Articular chondrocyte of knee joint (primary cell): ENCODE measurements around the gene LSR. TPM values are rescaled to one million over a fixed set of nuclear protein-coding genes. Genes with fewer than 3 reads are reported as not detected.

Experiments used
- total RNA-seq: library from RNA; depleted of rRNA; stranded (reverse); fragments of >200 nt; gene quantifications from 2 replicates; pipeline ENCODE4 v1.2.3, GENCODE V29; 2012

LSR gene, protein sequence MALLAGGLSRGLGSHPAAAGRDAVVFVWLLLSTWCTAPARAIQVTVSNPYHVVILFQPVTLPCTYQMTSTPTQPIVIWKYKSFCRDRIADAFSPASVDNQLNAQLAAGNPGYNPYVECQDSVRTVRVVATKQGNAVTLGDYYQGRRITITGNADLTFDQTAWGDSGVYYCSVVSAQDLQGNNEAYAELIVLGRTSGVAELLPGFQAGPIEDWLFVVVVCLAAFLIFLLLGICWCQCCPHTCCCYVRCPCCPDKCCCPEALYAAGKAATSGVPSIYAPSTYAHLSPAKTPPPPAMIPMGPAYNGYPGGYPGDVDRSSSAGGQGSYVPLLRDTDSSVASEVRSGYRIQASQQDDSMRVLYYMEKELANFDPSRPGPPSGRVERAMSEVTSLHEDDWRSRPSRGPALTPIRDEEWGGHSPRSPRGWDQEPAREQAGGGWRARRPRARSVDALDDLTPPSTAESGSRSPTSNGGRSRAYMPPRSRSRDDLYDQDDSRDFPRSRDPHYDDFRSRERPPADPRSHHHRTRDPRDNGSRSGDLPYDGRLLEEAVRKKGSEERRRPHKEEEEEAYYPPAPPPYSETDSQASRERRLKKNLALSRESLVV
- total RNA-seq = 0.11 and 0.13 TPM in 2 replicates

DNA sequence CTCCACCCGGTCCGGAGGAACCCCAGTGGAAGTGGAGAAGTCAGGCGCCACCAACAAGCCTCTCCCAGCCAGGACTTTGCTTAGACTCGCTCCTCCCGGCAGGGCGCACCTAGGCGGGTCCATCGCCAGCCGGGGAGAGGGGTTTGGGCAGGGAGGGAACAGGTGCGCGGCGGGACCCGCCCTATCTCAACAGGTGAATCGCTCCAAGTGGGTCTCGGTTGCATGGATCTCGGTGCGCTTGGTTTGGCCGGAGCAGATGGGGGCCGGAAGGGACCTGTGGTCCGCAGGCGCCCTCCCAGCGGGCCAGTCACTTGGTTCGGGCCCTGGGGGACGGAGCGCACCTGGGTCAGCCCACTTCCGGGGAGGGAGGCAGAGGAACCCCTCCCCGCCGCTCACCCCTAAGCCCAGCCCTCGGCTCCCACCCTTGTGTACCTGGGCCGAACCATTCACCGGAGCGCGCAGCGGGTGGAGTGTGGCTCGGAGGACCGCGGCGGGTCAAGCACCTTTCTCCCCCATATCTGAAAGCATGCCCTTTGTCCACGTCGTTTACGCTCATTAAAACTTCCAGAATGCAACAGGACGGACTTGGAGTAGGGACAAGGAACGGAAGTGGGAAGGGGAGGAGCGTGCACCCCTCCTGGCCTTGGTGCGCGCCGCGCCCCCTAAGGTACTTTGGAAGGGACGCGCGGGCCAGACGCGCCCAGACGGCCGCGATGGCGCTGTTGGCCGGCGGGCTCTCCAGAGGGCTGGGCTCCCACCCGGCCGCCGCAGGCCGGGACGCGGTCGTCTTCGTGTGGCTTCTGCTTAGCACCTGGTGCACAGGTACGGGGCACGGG lies at the start of gene LSR:
LSR (plus strand) TSS at position 693 of the 836 bp plus-strand sequence; CDS start at position 714, 21 bp downstream.

DNA sequence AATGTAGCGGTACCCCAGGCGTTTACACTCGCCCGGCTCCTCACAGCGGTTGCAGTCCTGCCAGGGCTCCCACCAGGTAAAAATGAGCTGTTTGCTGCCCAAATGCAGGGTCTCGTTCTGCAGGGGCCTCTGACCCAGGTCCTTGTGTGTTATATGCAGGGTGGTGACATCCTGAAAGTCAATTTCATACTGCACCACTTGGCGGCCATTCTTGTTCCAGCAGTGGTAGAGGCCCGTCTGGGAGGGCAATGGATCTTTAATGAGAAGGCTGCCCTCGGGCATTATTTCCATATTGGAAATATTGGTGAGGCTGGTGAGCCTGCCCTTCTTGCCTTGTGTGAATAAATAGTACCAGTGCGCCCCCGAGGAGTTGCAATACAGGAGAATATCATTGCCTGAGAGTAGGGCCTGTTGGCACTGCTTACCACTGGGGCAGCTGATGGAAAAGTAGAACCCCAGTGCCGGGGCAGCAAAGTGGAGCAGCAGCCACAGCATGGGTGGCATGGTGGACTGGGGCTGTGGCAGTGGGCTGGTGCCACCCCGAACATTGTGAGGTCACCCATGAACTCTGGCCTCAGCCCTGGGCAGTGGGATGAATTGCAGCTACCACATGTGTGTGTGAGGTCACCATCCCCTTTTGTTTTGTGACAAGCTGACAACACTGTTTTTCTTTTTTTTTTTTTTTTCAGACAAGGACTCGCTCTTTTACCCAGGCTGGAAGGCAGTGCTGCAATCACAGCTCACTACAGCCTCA lies 20.4 kb upstream of the LSR start, which contains the start of gene FAM187B:
FAM187B (minus strand) TSS at position 563 of the 754 bp plus-strand sequence; CDS start at position 504, 59 bp downstream.

DNA sequence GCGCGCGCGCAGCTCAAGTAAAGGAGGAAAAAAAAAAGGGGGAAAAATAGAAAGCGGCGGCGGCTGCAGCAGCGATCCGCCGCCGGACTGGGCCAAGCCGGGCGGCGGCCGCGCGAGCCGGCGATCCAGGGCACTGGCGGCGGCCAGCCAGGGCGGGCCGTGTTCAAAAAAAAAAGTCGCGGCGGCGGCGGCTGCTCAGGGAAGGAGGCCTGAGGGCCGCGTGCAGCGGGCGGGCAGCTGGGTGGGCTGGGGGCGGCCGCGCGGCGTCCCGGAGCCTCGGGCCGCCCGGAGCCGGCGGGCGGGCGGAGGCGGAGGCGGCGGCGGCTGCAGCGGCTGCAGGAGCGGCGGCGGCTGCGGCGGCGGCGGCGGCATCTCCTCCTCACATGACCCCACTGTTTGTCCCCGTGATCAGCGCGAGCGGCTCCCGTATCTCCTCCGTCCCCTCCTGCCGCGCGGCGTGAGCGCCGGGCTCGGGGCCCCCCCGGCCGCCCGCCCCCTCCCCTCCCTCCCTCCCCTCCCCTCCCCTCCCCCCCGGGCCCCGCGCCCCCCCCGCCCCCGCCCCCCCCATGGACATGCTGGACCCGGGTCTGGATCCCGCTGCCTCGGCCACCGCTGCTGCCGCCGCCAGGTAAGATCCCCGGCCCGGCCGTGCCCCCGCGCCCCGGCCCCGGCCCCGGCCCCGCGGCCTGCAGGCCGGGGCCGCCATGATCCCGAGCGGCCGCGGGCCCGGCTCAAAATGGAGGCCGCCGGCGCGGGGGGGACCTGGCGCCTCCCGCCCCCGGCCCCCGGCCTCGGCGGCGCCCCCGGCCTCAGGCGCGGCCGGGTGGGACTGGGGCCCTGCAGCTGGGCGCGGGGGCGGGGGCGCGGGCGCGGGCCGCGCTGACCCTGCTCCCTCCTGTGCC lies 20.0 kb downstream of the LSR start, which contains the start of gene USF2:
USF2 (plus strand) TSS at position 427 of the 902 bp plus-strand sequence; CDS start at position 567, 140 bp downstream.

DNA sequence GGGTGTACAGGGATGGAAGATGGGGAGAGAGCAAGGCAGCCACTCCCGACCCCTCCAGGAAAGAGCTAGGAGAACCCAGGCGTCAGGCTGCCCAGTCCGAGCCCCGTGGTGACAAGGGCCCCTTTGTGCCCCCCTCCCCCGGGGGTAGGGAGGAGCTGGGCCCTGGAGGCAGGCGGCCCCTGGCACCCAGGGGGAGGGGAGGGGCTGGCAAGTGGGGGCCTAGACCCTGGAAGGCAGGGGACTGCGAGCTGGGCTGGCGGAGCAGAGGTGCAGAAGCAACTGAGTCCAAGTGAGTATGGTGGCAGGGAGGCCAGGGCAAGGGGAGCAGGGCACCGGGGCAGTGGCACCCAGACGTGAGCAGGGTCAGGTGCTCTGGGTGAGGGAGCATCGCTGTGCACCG lies 43.1 kb downstream of the LSR start, which contains the start of gene MAG:
MAG (plus strand) TSS at position 246 of the 400 bp plus-strand sequence. CDS start 3,248 bp downstream, outside the sequence.

Other genes starting within 250 kb of the LSR start
- gene GRAMD1A, start 248.7 kb upstream of the LSR start, total RNA-seq = 23.9 and 27.3 TPM in 2 replicates
- 17.2 and 17.6 TPM in 2 replicates for gene SCN1B, start 218.5 kb upstream of the LSR start, total RNA-seq
- 0.32 and 0.39 TPM in 2 replicates for gene HPN, start 207.3 kb upstream of the LSR start, total RNA-seq
- not detected in 2 replicates for gene FXYD3, start 133.2 kb upstream of the LSR start, total RNA-seq
- gene LGI4, start 113.9 kb upstream of the LSR start, total RNA-seq = not detected in 2 replicates
- gene FXYD1, start 110.2 kb upstream of the LSR start, total RNA-seq = 0.32 and 0.52 TPM in 2 replicates
- gene FXYD7, start 105.7 kb upstream of the LSR start, total RNA-seq = not detected in 2 replicates
- 46.0 and 64.4 TPM in 2 replicates for gene FXYD5, start 94.3 kb upstream of the LSR start, total RNA-seq
- gene FAM187B, start 20.3 kb upstream of the LSR start, total RNA-seq = not detected in 2 replicates
- gene USF2, start 20.0 kb downstream of the LSR start, total RNA-seq = 45.9 and 51.5 TPM in 2 replicates
- under 0.01 TPM in 1 of 2 replicates, not detected in the other for gene HAMP, start 33.5 kb downstream of the LSR start, total RNA-seq
- gene MAG, start 43.2 kb downstream of the LSR start, total RNA-seq = not detected in 2 replicates
- under 0.01 and 0.97 TPM in 2 replicates for gene CD22, start 80.2 kb downstream of the LSR start, total RNA-seq
- not detected in 2 replicates for gene FFAR1, start 98.9 kb downstream of the LSR start, total RNA-seq
- not detected in 2 replicates for gene FFAR3, start 109.5 kb downstream of the LSR start, total RNA-seq
- not detected in 2 replicates for gene GPR42, start 122.1 kb downstream of the LSR start, total RNA-seq
- gene FFAR2, start 199.3 kb downstream of the LSR start, total RNA-seq = not detected in 2 replicates
- gene KRTDAP, start 241.5 kb downstream of the LSR start, total RNA-seq = not detected in 2 replicates